GM12878 (cell line): ENCODE data around the gene CAMLG. TPM values are rescaled to one million over a fixed set of nuclear protein-coding genes. Genes with fewer than 3 reads are reported as not detected.

Experiments
- ATAC-seq: fragments of 200-7000 bp; cut with Tn5 transposase; 3 replicates; pipeline ENCODE4 v1.9.1; 2020; ENCODE audit warnings: mild to moderate bottlenecking, moderate library complexity
- BruUV-seq: library from RNA; stranded (reverse); fragments of 400-500 nt; replicated peaks from 2 replicates; lab custom pipeline; 2021; lab: Mats Ljungman, UMichigan
- CTCF ChIA-PET: fragments of 300-600 bp; sonication (Branson Sonifier 250); formaldehyde crosslinking; extraction: SDS; loops from one replicate; lab custom pipeline; 2021; ENCODE audit warnings: inconsistent platforms; lab: Yijun Ruan, JAX
- POLR2A ChIA-PET: fragments of 350-600 bp; formaldehyde crosslinking; extraction: SDS; loops from one replicate; lab custom pipeline; 2021; ENCODE audit warnings: inconsistent platforms; lab: Charles Lee
- RAD21 ChIA-PET: fragments of 300-600 bp; sonication (Branson Sonifier 250); formaldehyde crosslinking; loops from one replicate; lab custom pipeline; 2023; ENCODE audit warnings: antibody characterized with exemption; ENCODE audit not compliant: unreplicated experiment; lab: Charles Lee
- SMC1A ChIA-PET: fragments of 300-600 bp; sonication (Branson Sonifier 250); formaldehyde crosslinking; loops from one replicate; lab custom pipeline; 2023; ENCODE audit not compliant: unreplicated experiment, uncharacterized antibody; lab: Charles Lee
- DNase-seq: peaks from one replicate; pipeline ENCODE4 v3.0.0-alpha.2; 2011; ENCODE audit warnings: low read depth, low spot score
- FAIRE-seq: peaks from 3 replicates; lab custom pipeline; 2011; peaks lifted over from hg19 to GRCh38; lab: Jason Lieb, UNC
- H2AFZ ChIP-seq: 2 replicates; pipeline ENCODE4 v1.6.0; 2011; ENCODE audit warnings: low read depth, low read length, control low read depth; ENCODE audit not compliant: control insufficient read depth
- H3K27ac ChIP-seq: 2 replicates; pipeline ENCODE4 v1.5.1; 2011; ENCODE audit warnings: control low read depth; ENCODE audit not compliant: control insufficient read depth, insufficient read depth
- H3K27me3 ChIP-seq, 2 experiments: replicated peaks in 1 of 2; 2 replicates each; pipeline versions ENCODE4 v1.6.0 to v1.6.1; 2011; ENCODE audit warnings: low read length in 1 of 2; ENCODE audit not compliant: control insufficient read depth in 2 of 2, insufficient read depth in 2 of 2
- H3K36me3 ChIP-seq, 2 experiments: 2 replicates each; pipeline ENCODE4 v1.5.1; 2011; ENCODE audit warnings: low read length in 1 of 2; ENCODE audit not compliant: control insufficient read depth in 2 of 2, insufficient read depth in 2 of 2
- H3K4me1 ChIP-seq: 2 replicates; pipeline ENCODE4 v1.6.1; 2011; ENCODE audit warnings: mild to moderate bottlenecking, low read length, moderate library complexity, mixed read lengths; ENCODE audit not compliant: control insufficient read depth, insufficient read depth
- H3K4me2 ChIP-seq: 2 replicates; pipeline ENCODE4 v1.6.0; 2011; ENCODE audit warnings: control low read depth; ENCODE audit not compliant: control insufficient read depth, insufficient read depth
- H3K4me3 ChIP-seq: fragments of 200-600 bp; sonication (generic); 2 replicates; pipeline ENCODE4 v1.5.1; 2016
- H3K79me2 ChIP-seq: 2 replicates; pipeline ENCODE4 v1.6.0; 2011; ENCODE audit warnings: low read length; ENCODE audit not compliant: control insufficient read depth, insufficient read depth
- H3K9ac ChIP-seq: 2 replicates; pipeline ENCODE4 v1.8.0; 2011; ENCODE audit warnings: low read length, control low read depth, mixed read lengths; ENCODE audit not compliant: control insufficient read depth, insufficient read depth
- H3K9me3 ChIP-seq: replicated peaks from 3 replicates; pipeline ENCODE4 v1.5.1; 2011; ENCODE audit warnings: mild to moderate bottlenecking, low read length; ENCODE audit not compliant: control insufficient read depth, insufficient read depth
- H4K20me1 ChIP-seq: 2 replicates; pipeline ENCODE4 v1.6.0; 2011; ENCODE audit not compliant: control insufficient read depth, insufficient read depth
- CREM ChIP-seq: IDR thresholded peaks from 2 replicates; pipeline ENCODE4 v1.6.1; 2014; ENCODE audit warnings: antibody characterized with exemption, low read depth
- NRF1 ChIP-seq: conservative IDR thresholded peaks from 2 replicates; pipeline ENCODE4 v1.6.1; 2011; ENCODE audit warnings: mild to moderate bottlenecking, low read depth, low read length, improper control_type of control experiment
- SPI1 ChIP-seq: IDR thresholded peaks from 2 replicates; pipeline ENCODE4 v1.6.1; 2011; ENCODE audit warnings: low read depth, mild to moderate bottlenecking, low read length, moderate library complexity, borderline replicate concordance; ENCODE audit not compliant: insufficient read depth
- USF2 ChIP-seq: IDR thresholded peaks from 2 replicates; pipeline ENCODE4 v1.6.1; 2011; ENCODE audit warnings: low read depth, low read length, improper control_type of control experiment, borderline replicate concordance
- WGBS: methylation state at CpG from one replicate; pipeline ENCODE4 v1.1.6; 2016; ENCODE audit warnings: low lambda C conversion rate; ENCODE audit not compliant: insufficient replicate concordance, insufficient coverage; ENCODE audit errors: missing lambda C conversion rate; 5-methylcytosine and 5-hydroxymethylcytosine counted together
- in situ Hi-C: fragments of 300-500 bp; cut with MboI; formaldehyde crosslinking; loops from 9 replicates; pipeline ENCODE4 v1.14.3; 2018; ENCODE audit warnings: mixed read lengths
- intact Hi-C: fragments of 100-400 bp; cut with micrococcal nuclease; formaldehyde crosslinking; loops from one replicate; pipeline ENCODE4 v1.14.2; 2022; ENCODE audit not compliant: unreplicated experiment
- polyA plus RNA-seq, 11 experiments: library from polyadenylated mRNA; depleted of rRNA in 4 of 11; unstranded in 6 of 11; stranded (reverse) in 5 of 11; fragments of >200 nt; fragmentation: Nextera tagmentation in 4 of 11; fragmentation: Illumina TruSeq in 1 of 11; extraction: Ambion mirVana in 4 of 11; extraction: Trizol in 1 of 11; gene quantifications; 1 replicate in 1 of 11; 2 replicates in 10 of 11; pipeline versions ENCODE4 v1.2.1 to v1.2.3, GENCODE V29; 2011 to 2016; ENCODE audit warnings: inconsistent platforms in 2 of 11, missing spikeins in 2 of 11, low read depth in 1 of 11
- total RNA-seq, 4 experiments: library from RNA; depleted of rRNA in 3 of 4; stranded (reverse); fragments of >200 nt in 3 of 4; fragmentation: Illumina TruSeq in 1 of 4; extraction: Trizol in 1 of 4; gene quantifications; 2 replicates each; pipeline versions ENCODE4 v1.2.1 to v1.2.3, GENCODE V29; 2013 to 2021
- TF ChIP-seq, protein P1 (sequence below): IDR thresholded peaks from 2 replicates; pipeline ENCODE4 v1.6.1; 2012; ENCODE audit warnings: low read length, inconsistent platforms

CAMLG gene
- total and polyA plus RNA-seq, 10 of the 15 experiments (the other 5 are each of a cell fraction or from before 2014, with no cell fraction given), result 18.5 to 51.7 (median 25.5) TPM

- H3K79me2 ChIP-seq, result no peaks in the 10 kb centered on the region
- H2AFZ ChIP-seq, result no peak overlapping the region
- ChIA-PET RAD21 (no interaction called here), CTCF (interaction anchor here (1.4 kb wide), 1 partner anchor 111 kb away, joined by 5 read pairs; the partner anchor contains the start of gene PCBD2), SMC1A (interaction anchor here (1.0 to 1.4 kb wide), 2 partner anchors 23 to 142 kb away, joined by 3 read pairs; no protein-coding TSS in a partner anchor), POLR2A (interaction anchor here (0.6 kb wide), 1 partner anchor 56 kb away, joined by 4 read pairs; no protein-coding TSS in a partner anchor)
- no peaks in the 10 kb centered on the region for H3K27me3 ChIP-seq
- H3K4me3 ChIP-seq, result no peak overlapping the region
- intact Hi-C loops, result no loop called here
- H3K27ac ChIP-seq, result no peak overlapping the region
- H3K36me3 ChIP-seq, result peaks cover 6 to 43% of the 10 kb centered on the region in 2 experiments
- H3K9me3 ChIP-seq, result no peaks in the 10 kb centered on the region
- no peak for ATAC-seq
- no peak overlapping the region for H3K4me2 ChIP-seq
- no TSS peak for BruUV-seq
- in situ Hi-C loops, result no loop called here
- TF ChIP-seq SPI1, result no peak
- TF ChIP-seq CREM, result no peak
- no peak for DNase-seq
- WGBS, result 98% methylated on average over 2 of the region's 2 CpGs
- no peak overlapping the region for H3K9ac ChIP-seq
- H4K20me1 ChIP-seq, result no peaks in the 10 kb centered on the region
- FAIRE-seq, result no peak
- H3K4me1 ChIP-seq, result peaks cover 5% of the 10 kb centered on the region
Measured at GRCh38 chr5:134794082-134794481, 55.7 kb downstream of the CAMLG start.

DNA sequence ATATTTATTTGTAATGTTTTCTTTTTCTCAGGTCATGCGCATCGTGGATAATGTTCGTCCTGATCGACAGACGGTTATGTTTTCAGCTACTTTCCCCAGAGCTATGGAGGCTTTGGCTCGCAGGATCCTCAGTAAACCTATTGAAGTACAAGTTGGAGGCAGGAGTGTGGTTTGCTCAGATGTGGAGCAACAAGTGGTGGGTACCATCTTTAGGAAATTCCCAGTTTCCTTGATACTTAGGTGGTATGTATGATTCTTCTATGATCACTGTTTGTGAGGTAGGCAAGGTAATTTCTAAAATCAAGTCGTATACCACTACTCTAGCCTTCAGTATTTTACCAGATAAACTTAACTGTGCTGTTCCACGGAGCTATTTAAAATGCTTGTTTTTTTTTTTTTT, 56.5 kb downstream of the CAMLG start:
- H4K20me1 ChIP-seq, result no peaks in the 10 kb centered on the region
- H3K27ac ChIP-seq, result no peak overlapping the region
- WGBS, result over 99% methylated on average over 8 of the region's 8 CpGs
- no peak overlapping the region for H2AFZ ChIP-seq
- no peaks in the 10 kb centered on the region for H3K9me3 ChIP-seq
- no peak overlapping the region for H3K4me2 ChIP-seq
- H3K36me3 ChIP-seq, result peaks cover 6 to 43% of the 10 kb centered on the region in 2 experiments
- TF ChIP-seq USF2 (no peak), NRF1 (no peak)
- TF ChIP-seq, protein P1, sequence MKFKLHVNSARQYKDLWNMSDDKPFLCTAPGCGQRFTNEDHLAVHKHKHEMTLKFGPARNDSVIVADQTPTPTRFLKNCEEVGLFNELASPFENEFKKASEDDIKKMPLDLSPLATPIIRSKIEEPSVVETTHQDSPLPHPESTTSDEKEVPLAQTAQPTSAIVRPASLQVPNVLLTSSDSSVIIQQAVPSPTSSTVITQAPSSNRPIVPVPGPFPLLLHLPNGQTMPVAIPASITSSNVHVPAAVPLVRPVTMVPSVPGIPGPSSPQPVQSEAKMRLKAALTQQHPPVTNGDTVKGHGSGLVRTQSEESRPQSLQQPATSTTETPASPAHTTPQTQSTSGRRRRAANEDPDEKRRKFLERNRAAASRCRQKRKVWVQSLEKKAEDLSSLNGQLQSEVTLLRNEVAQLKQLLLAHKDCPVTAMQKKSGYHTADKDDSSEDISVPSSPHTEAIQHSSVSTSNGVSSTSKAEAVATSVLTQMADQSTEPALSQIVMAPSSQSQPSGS, result no peak
- H3K4me3 ChIP-seq, result no peak overlapping the region
- peaks cover 5% of the 10 kb centered on the region for H3K4me1 ChIP-seq
- H3K79me2 ChIP-seq, result no peaks in the 10 kb centered on the region
- POLR2A ChIA-PET, result no interaction called here
- intact Hi-C loops (no loop called here), in situ Hi-C loops (no loop called here)
- no TSS peak for BruUV-seq
- H3K27me3 ChIP-seq, result no peaks in the 10 kb centered on the region
- RAD21 ChIA-PET, result no interaction called here
- CTCF ChIA-PET, result no interaction called here
- no peak for ATAC-seq
- SMC1A ChIA-PET, result interaction anchor here (0.5 to 0.6 kb wide), 2 partner anchors 95 to 1309 kb away, joined by 3 read pairs; no protein-coding TSS in a partner anchor
- no peak overlapping the region for H3K9ac ChIP-seq
- DNase-seq, result no peak
- FAIRE-seq, result no peak
